Stimulated activated CD8-positive, alpha-beta memory T cell treated with anti-CD3 and anti-CD28 coated beads, Interleukin-12 subunit alpha, Interleukin-12 subunit beta, amount 100 ng/mL, for 4 hours (primary cell): ENCODE results near the gene PLP1.
"Not testable (repeated sequence)": the region's sequence is repeated elsewhere in the genome, so short reads cannot be mapped to it uniquely, and the experiment has no call there.

Experiments used
- DNase-seq: peaks from one replicate; pipeline ENCODE4 v3.0.0-alpha.2; 2020; ENCODE audit warnings: low read depth

The PLP1 gene

GRCh38 chrX:103776546-103776945, at the start of gene PLP1:
Gene PLP1 (plus strand): TSS chrX:103776840. CDS start chrX:103776996, 156 bp downstream.
- DNase-seq = no peak

GRCh38 chrX:103727115-103727514, 49.5 kb upstream of the PLP1 start:
- no peak for DNase-seq

GRCh38 chrX:103729015-103729414, 47.6 kb upstream of the PLP1 start:
- DNase-seq = no peak

- DNase-seq = no peak
These were observed 46.4 kb upstream of the PLP1 start for GRCh38 chrX:103730147-103730795.

GRCh38 chrX:103730796-103731493, 45.7 kb upstream of the PLP1 start:
- DNase-seq = no peak

- no peak for DNase-seq
These were observed 43.6 kb upstream of the PLP1 start for GRCh38 chrX:103733017-103733416.

- DNase-seq = no peak
These were observed 42.4 kb upstream of the PLP1 start for GRCh38 chrX:103734125-103734760.

GRCh38 chrX:103737696-103738095, 38.9 kb upstream of the PLP1 start:
- no peak for DNase-seq

GRCh38 chrX:103739421-103739820, 37.2 kb upstream of the PLP1 start:
- no peak for DNase-seq

- no peak for DNase-seq
These were observed 34.8 kb upstream of the PLP1 start for GRCh38 chrX:103741879-103742278.

GRCh38 chrX:103742339-103742738, 34.3 kb upstream of the PLP1 start:
- no peak for DNase-seq

- DNase-seq = no peak
These were observed 29.5 kb upstream of the PLP1 start for GRCh38 chrX:103747163-103747562.

- DNase-seq = no peak
These were observed 22.2 kb upstream of the PLP1 start for GRCh38 chrX:103754401-103754800.

- no peak for DNase-seq
These were observed 19.9 kb upstream of the PLP1 start for GRCh38 chrX:103756736-103757135.

- no peak for DNase-seq
These were observed 18.1 kb upstream of the PLP1 start for GRCh38 chrX:103758555-103758954.

GRCh38 chrX:103763541-103763940, 13.1 kb upstream of the PLP1 start:
- not testable (repeated sequence) for DNase-seq

- not testable (repeated sequence) for DNase-seq
These were observed 9.7 kb upstream of the PLP1 start for GRCh38 chrX:103766813-103767555.

GRCh38 chrX:103773445-103773844, 3.2 kb upstream of the PLP1 start:
- DNase-seq = no peak

- DNase-seq = no peak
These were observed 2.5 kb upstream of the PLP1 start for GRCh38 chrX:103774070-103774642.

GRCh38 chrX:103779141-103779789, 2.6 kb downstream of the PLP1 start:
- no peak for DNase-seq

- DNase-seq = no peak
These were observed 3.9 kb downstream of the PLP1 start for GRCh38 chrX:103780336-103781061.
